ENCODE results near the gene SLC39A3. TPM values are rescaled to one million over a fixed set of nuclear protein-coding genes. Genes with fewer than 3 reads are reported as not detected.

Gene SLC39A3
- total RNA-seq, 1 experiment from 2014 or later = 87.4 TPM

DNA sequence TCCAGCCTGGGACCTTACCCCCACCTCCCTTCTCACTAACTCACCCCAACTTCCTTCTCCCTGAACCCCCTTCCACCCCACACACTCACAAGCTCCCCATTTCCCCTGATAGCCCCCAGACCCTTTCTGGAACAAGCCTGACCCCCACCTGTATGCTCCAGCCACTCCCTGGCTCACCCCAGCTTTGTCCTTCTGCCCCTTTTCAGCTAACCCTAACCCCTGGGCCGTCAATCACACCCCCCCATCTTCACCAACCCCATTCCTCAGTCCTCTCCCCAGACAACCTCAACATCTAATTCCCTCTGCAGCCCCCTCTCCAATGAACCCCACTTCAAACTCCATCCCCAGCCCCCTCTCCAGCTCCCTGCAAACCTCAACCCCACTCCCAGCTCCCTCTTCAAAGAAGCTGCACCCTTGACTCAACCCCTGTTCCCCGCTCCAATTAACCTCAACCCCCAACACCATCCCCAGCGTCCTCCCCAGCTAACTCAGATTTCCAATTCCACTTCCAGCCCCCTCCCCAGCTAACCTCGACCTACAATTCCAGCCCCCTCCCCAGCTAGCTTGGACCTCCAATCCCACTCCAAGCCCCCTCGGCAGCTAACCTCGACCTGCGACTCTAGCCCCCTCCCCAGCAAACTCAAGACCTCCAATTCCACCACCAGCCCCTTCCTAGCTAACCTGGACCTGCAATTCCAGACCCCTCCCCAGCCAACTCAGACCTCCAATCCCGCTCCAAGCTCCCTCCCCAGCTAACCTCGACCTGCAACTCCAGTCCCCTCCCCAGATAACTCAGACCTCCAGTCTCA is 38.3 kb downstream of the SLC39A3 start:
- no peaks in the 10 kb centered on the region for H3K27me3 ChIP-seq (ENCODE audit: low read length)
- ATAC-seq (no peak), DNase-seq (no peak)
- no peak overlapping the region for H3K9ac ChIP-seq (ENCODE audit: low read length)
- intact Hi-C loops (cut with micrococcal nuclease) = no loop called here
- H3K4me1 ChIP-seq (ENCODE audit: insufficient read depth, low read length) = no peaks in the 10 kb centered on the region
- H2AFZ ChIP-seq (ENCODE audit: low read length) = no peak overlapping the region
- no TSS peak for BruUV-seq (replicated peaks)
- H3K9me2 ChIP-seq (replicated peaks; ENCODE audit: low read length) = no peaks in the 10 kb centered on the region
- H3K79me2 ChIP-seq (ENCODE audit: low read length) = no peaks in the 10 kb centered on the region
- CTCF ChIA-PET = no interaction called here
- POLR2A ChIA-PET (ENCODE audit: unreplicated experiment) = interaction anchor here (0.5 kb wide), 1 partner anchor 32 kb away, joined by 5 read pairs; no protein-coding TSS in a partner anchor
- TF ChIP-seq, protein P1, sequence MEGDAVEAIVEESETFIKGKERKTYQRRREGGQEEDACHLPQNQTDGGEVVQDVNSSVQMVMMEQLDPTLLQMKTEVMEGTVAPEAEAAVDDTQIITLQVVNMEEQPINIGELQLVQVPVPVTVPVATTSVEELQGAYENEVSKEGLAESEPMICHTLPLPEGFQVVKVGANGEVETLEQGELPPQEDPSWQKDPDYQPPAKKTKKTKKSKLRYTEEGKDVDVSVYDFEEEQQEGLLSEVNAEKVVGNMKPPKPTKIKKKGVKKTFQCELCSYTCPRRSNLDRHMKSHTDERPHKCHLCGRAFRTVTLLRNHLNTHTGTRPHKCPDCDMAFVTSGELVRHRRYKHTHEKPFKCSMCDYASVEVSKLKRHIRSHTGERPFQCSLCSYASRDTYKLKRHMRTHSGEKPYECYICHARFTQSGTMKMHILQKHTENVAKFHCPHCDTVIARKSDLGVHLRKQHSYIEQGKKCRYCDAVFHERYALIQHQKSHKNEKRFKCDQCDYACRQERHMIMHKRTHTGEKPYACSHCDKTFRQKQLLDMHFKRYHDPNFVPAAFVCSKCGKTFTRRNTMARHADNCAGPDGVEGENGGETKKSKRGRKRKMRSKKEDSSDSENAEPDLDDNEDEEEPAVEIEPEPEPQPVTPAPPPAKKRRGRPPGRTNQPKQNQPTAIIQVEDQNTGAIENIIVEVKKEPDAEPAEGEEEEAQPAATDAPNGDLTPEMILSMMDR (conservative IDR thresholded peaks at IDR 0.05; ENCODE audit: low read depth, low read length) = no peak
- TF ChIP-seq EZH2phosphoT487 (IDR thresholded peaks at IDR 0.05; ENCODE audit: borderline replicate concordance, low read length) (no peak), EZH2 (IDR thresholded peaks at IDR 0.05; ENCODE audit: low read length, unreplicated experiment) (no peak)
- no peaks in the 10 kb centered on the region for H4K20me1 ChIP-seq (ENCODE audit: low read length)
- no peaks in the 10 kb centered on the region for H3F3A ChIP-seq (ENCODE audit: low read length, unreplicated experiment)
- H3K4me2 ChIP-seq (ENCODE audit: low read length) = peak overlapping the region; percentile 70
- H3K9me3 ChIP-seq (ENCODE audit: low read length) = no peaks in the 10 kb centered on the region
- no peaks in the 10 kb centered on the region for H3K36me3 ChIP-seq (ENCODE audit: low read depth, low read length)
- H3K27ac ChIP-seq (ENCODE audit: low read length) = no peak overlapping the region
- H3K4me3 ChIP-seq (ENCODE audit: low read length) = peak overlapping the region; percentile 62; the same call in 1 of the 2 replicates

DNA sequence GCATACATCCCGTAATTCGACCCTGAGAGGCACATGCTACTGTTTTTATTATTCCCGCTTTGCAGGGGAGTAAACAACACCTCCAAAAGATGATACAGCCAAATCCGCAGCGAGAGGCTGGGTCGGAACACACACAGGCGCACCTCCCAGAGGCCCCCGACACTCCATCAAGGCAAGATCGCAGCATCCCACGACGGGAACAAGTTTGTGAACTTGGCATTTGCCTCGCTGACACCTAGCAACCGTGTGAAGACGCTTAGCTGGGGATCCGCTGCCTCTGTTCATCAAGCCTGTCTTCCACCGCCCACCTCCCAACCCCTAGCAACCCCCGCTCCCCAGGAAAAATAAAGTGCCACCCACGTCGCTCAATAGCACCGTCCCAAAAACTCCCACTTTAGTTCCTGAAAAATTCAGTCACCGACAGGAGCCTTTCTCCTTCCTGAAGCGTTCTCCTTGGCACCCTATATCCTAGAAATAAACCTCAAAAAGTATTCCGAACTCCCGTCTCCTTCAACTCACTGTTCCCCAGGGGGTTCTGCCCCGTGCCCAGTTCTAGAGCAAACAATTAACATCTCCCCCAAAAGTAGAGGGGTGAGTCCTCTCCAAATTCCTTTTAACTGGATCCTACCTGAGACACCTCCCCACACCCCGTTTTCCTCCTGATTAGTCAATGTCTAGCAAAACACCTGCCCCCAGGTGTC is 39.0 kb downstream of the SLC39A3 start:
- CTCF ChIA-PET = no interaction called here
- Histone ChIP-seq H3K9ac (ENCODE audit: low read length) (no peak overlapping the region), H3K27ac (ENCODE audit: low read length) (no peak overlapping the region), H2AFZ (ENCODE audit: low read length) (no peak overlapping the region), H3K36me3 (ENCODE audit: low read depth, low read length) (no peaks in the 10 kb centered on the region), H3K4me1 (ENCODE audit: insufficient read depth, low read length) (no peaks in the 10 kb centered on the region), H4K20me1 (ENCODE audit: low read length) (no peaks in the 10 kb centered on the region), H3K9me2 (replicated peaks; ENCODE audit: low read length) (no peaks in the 10 kb centered on the region), H3K4me2 (ENCODE audit: low read length) (no peak overlapping the region), H3K79me2 (ENCODE audit: low read length) (no peaks in the 10 kb centered on the region), H3K4me3 (ENCODE audit: low read length) (no peak overlapping the region), H3K9me3 (ENCODE audit: low read length) (no peaks in the 10 kb centered on the region), H3F3A (ENCODE audit: low read length, unreplicated experiment) (no peaks in the 10 kb centered on the region), H3K27me3 (ENCODE audit: low read length) (no peaks in the 10 kb centered on the region)
- no peak for DNase-seq
- no peak for ATAC-seq
- no TSS peak for BruUV-seq (replicated peaks)
- POLR2A ChIA-PET (ENCODE audit: unreplicated experiment) = interaction anchor here (0.5 kb wide), 1 partner anchor 33 kb away, joined by 5 read pairs; no protein-coding TSS in a partner anchor
- intact Hi-C loops (cut with micrococcal nuclease) = no loop called here
- no peak for TF ChIP-seq EZH2phosphoT487 (IDR thresholded peaks at IDR 0.05; ENCODE audit: borderline replicate concordance, low read length)
- no peak for TF ChIP-seq EZH2 (IDR thresholded peaks at IDR 0.05; ENCODE audit: low read length, unreplicated experiment)
- TF ChIP-seq, protein P1 (conservative IDR thresholded peaks at IDR 0.05; ENCODE audit: low read depth, low read length) = no peak
